GM18502 (cell line): ENCODE results near the gene TRIM72.
A peak's percentile ranks its signal among the peaks of the same experiment; 100 is the strongest.
"Not testable (repeated sequence)": the region's sequence is repeated elsewhere in the genome, so short reads cannot be mapped to it uniquely, and the experiment has no call there.

Source experiments
- ATAC-seq: cut with Tn5 transposase; IDR thresholded peaks from one replicate; pipeline ENCODE4 v1.9.1; 2021; ENCODE audit warnings: mild to moderate bottlenecking; ENCODE audit not compliant: unreplicated experiment, poor library complexity

The TRIM72 gene

DNA sequence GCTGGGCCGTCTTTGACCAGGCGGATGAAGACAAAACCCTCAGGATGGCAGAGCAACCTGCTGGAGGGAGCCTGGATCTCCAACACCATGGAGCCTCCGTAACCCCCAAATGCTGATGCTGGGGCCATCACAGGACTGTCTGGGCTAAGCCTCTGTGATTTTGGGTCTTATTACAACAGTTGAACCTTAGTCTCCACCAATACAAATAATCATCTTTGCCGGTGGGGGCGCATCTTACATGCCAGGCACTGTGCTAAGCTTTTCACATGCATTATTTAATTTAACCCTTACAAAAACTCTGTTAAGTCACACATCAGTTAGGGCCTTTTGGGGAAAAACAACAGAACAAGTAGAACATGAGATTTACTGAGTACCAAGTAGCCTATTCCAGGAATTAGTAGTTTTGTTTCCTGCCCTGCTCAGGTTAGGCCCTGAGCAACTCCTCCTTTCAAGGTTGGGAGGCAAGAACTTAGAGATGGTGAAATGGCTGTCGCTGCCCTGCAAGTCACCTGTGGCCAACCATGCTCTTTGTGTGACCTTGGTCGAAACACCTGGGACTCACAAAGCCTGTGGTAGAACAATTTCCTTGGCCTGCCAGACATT, 37.0 kb downstream of the TRIM72 start:
- ATAC-seq = no peak

DNA sequence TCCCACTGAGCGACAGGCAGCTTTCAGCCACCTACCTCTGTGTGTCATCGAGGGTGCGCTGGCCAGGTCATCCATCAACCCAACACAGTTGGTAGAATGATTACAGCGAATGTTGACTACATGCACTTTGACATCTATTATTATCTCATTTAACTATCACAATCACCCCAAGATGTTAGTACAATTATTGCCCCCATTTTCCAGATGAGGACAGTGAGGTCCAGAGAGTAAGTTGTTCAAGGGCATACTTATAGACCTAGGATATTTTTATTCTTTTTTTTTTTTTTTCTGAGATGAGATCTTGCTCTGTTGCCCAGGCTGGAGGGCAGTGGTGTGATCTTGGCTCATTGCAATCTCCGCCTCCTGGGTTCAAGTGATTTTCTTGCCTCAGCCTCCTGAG, 37.5 kb downstream of the TRIM72 start:
- ATAC-seq = no peak

GRCh38 chr16:31253642-31254045, 39.7 kb downstream of the TRIM72 start:
- ATAC-seq = no peak

DNA sequence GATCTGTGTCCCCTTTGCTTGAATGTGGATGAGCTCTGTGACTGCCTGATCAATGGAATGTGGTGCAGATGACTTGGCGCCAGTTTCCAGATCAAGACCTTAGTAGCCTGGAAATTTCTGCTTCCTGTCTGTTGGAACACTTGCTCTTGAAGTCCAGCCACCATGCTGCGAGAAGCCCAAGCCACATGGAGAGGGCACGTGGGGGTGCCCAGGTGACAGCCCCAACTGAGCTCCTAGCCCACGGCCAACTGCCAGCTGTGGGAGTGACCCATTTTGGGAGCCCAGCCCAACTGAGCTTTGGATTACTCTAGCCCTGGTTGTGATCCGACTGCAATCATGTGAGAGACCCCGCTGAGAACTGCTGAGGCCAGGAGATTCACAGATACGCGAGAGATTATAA, 42.5 kb downstream of the TRIM72 start:
- ATAC-seq = no peak

- ATAC-seq = no peak
Observed at GRCh38 chr16:31258366-31258765, 44.4 kb downstream of the TRIM72 start.

- no peak for ATAC-seq
Observed at GRCh38 chr16:31260136-31260931, 46.4 kb downstream of the TRIM72 start.

DNA sequence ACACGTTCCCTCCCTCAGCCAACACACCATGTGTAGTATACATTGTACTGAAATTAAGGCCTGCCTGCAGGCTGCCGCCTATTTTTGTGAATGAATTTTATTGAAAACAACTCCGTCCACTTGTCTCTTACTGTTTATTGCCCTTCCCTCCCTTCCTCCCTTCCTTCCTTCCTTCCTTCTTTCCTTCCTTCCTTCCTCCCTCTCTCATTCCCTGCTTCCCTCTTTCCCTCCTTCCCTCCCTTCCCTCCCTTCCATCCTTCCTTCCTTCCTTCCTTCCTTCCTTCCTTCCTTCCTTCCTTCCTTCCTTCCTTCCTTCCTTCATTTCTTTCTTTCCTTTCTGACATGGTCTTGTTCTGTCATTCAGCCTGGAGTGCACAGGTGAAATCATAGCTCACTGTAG, 48.2 kb downstream of the TRIM72 start:
- ATAC-seq = no peak

GRCh38 chr16:31265329-31266245, 51.7 kb downstream of the TRIM72 start:
- ATAC-seq = peak; percentile 94

DNA sequence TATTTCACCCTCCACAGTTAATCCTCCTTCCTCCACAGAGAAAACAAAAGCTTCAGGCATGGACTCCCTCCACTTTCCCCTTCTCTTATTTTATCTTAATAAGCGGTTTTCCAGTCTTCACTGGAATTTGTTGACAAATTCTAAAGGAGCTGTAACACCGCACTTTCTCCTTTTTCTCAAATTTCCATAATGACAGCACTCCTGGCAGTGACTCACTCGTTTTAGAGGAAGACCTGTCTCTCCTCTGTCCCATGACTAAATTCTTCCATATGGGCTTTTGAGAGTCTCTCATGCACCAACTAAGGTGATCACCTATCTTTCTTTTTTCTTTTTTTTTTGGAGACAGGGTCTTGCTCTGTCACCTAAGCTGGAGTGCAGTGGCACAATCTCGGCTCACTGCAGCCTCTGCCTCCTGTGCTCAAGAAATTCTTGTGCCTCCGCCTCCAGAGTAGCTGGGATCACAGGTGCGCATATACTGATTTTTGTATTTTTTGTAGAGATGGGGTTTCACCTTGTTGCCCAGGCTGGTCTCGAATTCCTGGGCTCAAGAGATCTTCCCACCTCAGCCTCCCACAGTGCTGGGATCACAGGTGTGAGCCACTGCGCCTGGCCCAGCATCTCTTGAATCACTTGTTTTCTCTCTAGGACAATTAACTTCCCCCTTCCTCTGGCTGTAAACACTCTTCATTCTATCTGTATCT, 53.6 kb downstream of the TRIM72 start:
- no peak for ATAC-seq

GRCh38 chr16:31268033-31268365, 54.1 kb downstream of the TRIM72 start:
- ATAC-seq = no peak

DNA sequence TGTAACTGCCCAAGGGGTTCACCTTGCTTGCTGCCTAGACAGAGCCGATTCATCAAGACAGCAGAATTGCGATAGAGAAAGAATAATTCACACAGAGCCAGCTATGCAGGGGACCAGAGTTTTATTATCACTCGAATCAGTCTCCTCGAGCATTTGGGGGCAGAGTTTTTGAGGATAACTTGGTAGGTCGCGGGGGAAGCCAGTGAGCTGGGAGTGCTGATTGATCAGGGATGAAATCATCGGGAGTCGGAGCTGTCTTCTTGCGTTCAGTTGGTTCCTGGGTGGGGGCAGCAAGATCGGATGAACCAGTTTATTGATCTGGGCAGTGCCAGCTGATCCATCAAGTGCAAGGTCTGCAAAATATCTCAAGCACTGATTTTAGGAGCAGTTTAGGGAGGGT, 55.0 kb downstream of the TRIM72 start:
- ATAC-seq = no peak

- no peak for ATAC-seq
Observed at GRCh38 chr16:31269541-31269940, 55.6 kb downstream of the TRIM72 start.

- not testable (repeated sequence) for ATAC-seq
Observed at GRCh38 chr16:31269973-31270372, 56.1 kb downstream of the TRIM72 start.

- ATAC-seq = no peak
Observed at GRCh38 chr16:31270795-31271194, 56.9 kb downstream of the TRIM72 start.

DNA sequence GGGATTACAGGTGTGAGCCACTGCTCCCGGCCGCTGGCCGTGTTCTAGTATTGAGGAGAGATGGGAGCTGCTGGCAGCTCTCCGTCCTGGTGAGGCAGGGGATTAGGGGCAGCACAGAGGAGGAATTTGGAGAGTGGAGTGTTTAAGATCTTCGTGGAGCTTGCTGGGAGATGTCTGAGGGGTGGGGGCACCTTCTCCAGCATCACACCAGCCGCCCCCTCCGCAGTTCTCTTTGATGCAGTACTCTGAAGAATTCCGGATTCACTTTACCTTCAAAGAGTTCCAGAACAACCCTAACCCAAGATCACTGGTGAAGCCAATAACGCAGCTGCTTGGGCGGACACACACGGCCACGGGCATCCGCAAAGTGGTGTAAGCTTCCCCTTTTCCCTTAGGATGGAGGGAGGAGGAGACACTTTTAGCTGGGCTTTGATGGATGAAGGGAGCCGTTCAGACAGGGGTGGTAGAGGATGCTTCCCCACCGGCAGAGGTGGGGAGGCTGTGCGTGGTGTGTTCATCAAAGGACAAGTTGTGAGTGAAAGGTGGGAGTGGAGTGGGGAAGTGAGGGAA, 57.8 kb downstream of the TRIM72 start:
- no peak for ATAC-seq

- ATAC-seq = no peak
Observed at GRCh38 chr16:31273187-31273586, 59.3 kb downstream of the TRIM72 start.

GRCh38 chr16:31273676-31274075, 59.8 kb downstream of the TRIM72 start:
- no peak for ATAC-seq

- no peak for ATAC-seq
Observed at GRCh38 chr16:31274831-31275816, 61.2 kb downstream of the TRIM72 start.

- ATAC-seq = no peak
Observed at GRCh38 chr16:31276600-31276999, 62.7 kb downstream of the TRIM72 start.
